GM12878 (cell line): ENCODE measurements around the gene ALCAM. TPM values are rescaled to one million over a fixed set of nuclear protein-coding genes. Genes with fewer than 3 reads are reported as not detected.

Source experiments
- CHD2 ChIP-seq: IDR thresholded peaks from 2 replicates; pipeline ENCODE4 v1.6.1; 2011; ENCODE audit warnings: low read depth, low read length, improper control_type of control experiment, borderline replicate concordance
- CREB1 ChIP-seq: IDR thresholded peaks from 2 replicates; pipeline ENCODE4 v1.6.1; 2012; ENCODE audit warnings: low read depth, mild to moderate bottlenecking, inconsistent platforms
- GATAD2B ChIP-seq: fragments of 450-650 bp; conservative IDR thresholded peaks from 2 replicates; pipeline ENCODE4 v1.6.1; 2017; ENCODE audit warnings: low read depth, mild to moderate bottlenecking, moderate library complexity
- IKZF1 ChIP-seq: fragments of 450-650 bp; conservative IDR thresholded peaks from 2 replicates; pipeline ENCODE4 v1.6.1; 2017; ENCODE audit warnings: antibody characterized with exemption, mild to moderate bottlenecking
- IRF4 ChIP-seq: IDR thresholded peaks from 2 replicates; pipeline ENCODE4 v1.6.1; 2011; ENCODE audit warnings: low read depth, low read length
- JUND ChIP-seq: IDR thresholded peaks from 2 replicates; pipeline ENCODE4 v1.6.1; 2012; ENCODE audit warnings: low read depth, mild to moderate bottlenecking, low read length, improper control_type of control experiment, moderate library complexity
- LARP7 ChIP-seq: fragments of 450-650 bp; IDR thresholded peaks from 2 replicates; pipeline ENCODE4 v1.6.1; 2017; ENCODE audit warnings: mild to moderate bottlenecking
- PAX5 ChIP-seq: IDR thresholded peaks from 2 replicates; pipeline ENCODE4 v1.6.1; 2011; ENCODE audit warnings: low read depth, low read length, borderline replicate concordance
- POU2F2 ChIP-seq: IDR thresholded peaks from 3 replicates; pipeline ENCODE4 v1.6.1; 2011; ENCODE audit warnings: low read depth, mild to moderate bottlenecking, low read length, borderline replicate concordance
- RB1 ChIP-seq: fragments of 450-650 bp; formaldehyde crosslinking; IDR thresholded peaks from 2 replicates; pipeline ENCODE4 v1.6.1; 2017; ENCODE audit warnings: mild to moderate bottlenecking, borderline replicate concordance
- SIN3A ChIP-seq: IDR thresholded peaks from 2 replicates; pipeline ENCODE4 v1.6.1; 2012; ENCODE audit warnings: low read depth, low read length, improper control_type of control experiment
- SP1 ChIP-seq: IDR thresholded peaks from one replicate; pipeline ENCODE4 v1.6.1; 2011; ENCODE audit warnings: low read depth, low read length
- TARDBP ChIP-seq: IDR thresholded peaks from 2 replicates; pipeline ENCODE4 v1.6.1; 2016; ENCODE audit warnings: borderline replicate concordance
- ZNF24 ChIP-seq: fragments of 450-650 bp; IDR thresholded peaks from 2 replicates; pipeline ENCODE4 v1.6.1; 2017; ENCODE audit warnings: antibody characterized with exemption, mild to moderate bottlenecking
- ZNF274 ChIP-seq: IDR thresholded peaks from one replicate; pipeline ENCODE4 v1.8.0; 2011; ENCODE audit not compliant: insufficient read length, insufficient read depth
- polyA plus RNA-seq, 11 experiments: library from polyadenylated mRNA; depleted of rRNA in 4 of 11; unstranded in 6 of 11; stranded (reverse) in 5 of 11; fragments of >200 nt; fragmentation: Nextera tagmentation in 4 of 11; fragmentation: Illumina TruSeq in 1 of 11; extraction: Ambion mirVana in 4 of 11; extraction: Trizol in 1 of 11; gene quantifications; 1 replicate in 1 of 11; 2 replicates in 10 of 11; pipeline versions ENCODE4 v1.2.1 to v1.2.3, GENCODE V29; 2011 to 2016; ENCODE audit warnings: inconsistent platforms in 2 of 11, missing spikeins in 2 of 11, low read depth in 1 of 11
- total RNA-seq, 4 experiments: library from RNA; depleted of rRNA in 3 of 4; stranded (reverse); fragments of >200 nt in 3 of 4; fragmentation: Illumina TruSeq in 1 of 4; extraction: Trizol in 1 of 4; gene quantifications; 2 replicates each; pipeline versions ENCODE4 v1.2.1 to v1.2.3, GENCODE V29; 2013 to 2021
- TF ChIP-seq, protein P1 (sequence below): fragments of 450-650 bp; IDR thresholded peaks from 2 replicates; pipeline ENCODE4 v1.6.1; 2016; ENCODE audit warnings: mild to moderate bottlenecking, moderate library complexity, borderline replicate concordance
- TF ChIP-seq, protein P2 (sequence below): IDR thresholded peaks from 2 replicates; pipeline ENCODE4 v1.6.1; 2011; ENCODE audit warnings: low read depth, mild to moderate bottlenecking, low read length, moderate library complexity, borderline replicate concordance; ENCODE audit errors: extremely low read depth
- TF ChIP-seq, protein P3 (sequence below): fragments of 450-650 bp; IDR thresholded peaks from 2 replicates; pipeline ENCODE4 v1.6.1; 2017; ENCODE audit warnings: low read depth, mild to moderate bottlenecking, moderate library complexity
- TF ChIP-seq, protein P4 (sequence below): fragments of 450-650 bp; IDR thresholded peaks from 2 replicates; pipeline ENCODE4 v1.6.1; 2016; ENCODE audit warnings: mild to moderate bottlenecking

Gene ALCAM
- total and polyA plus RNA-seq, 10 of the 15 experiments (the other 5 are each of a cell fraction or from before 2014, with no cell fraction given), result 12.2 to 54.2 (median 32.6) TPM

DNA sequence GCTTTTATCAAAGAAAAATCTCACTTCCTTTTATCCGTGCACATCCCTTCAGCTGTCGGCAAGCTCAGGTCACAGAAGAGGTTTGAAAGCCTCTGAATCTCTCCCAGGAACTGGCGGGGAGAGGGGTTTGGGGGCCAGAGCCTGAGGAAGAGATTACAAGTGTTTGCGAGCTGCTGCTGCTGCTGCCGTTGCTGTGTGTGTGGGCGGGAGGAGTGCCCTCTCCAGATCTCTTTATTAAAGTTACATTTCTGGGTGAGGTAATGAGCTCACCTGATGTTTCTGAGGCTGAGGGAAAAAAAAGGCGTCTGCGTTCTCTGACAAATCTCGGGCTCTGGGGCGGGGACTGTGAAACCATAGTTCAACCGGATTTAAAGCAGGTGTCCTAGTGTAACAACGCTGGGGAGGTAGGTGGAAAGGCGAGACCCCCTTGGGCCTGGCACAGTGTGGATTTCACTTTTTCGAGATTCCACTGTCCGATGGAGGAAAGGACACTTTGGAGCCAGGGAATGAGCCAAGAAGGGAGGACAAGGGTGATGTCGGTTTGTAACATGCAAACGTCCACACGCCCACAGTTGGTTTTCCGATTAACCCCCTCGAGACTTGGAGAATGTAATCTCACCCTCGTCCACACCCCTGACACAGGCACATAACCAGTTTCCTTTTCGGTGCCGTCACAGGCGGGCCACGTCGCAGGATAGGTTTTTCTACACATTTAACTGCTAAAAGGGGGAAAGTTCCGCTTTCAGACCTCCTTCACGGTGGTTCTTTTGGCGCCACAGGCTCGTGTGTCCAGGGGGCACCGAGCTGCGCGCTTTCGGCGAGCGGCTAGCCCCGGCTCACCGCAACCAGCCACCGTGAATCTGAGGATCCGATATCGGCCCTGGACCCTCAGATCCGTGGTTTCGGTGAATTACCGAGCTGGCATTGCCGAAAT, 2.1 kb downstream of the ALCAM start (continued):
- TF ChIP-seq, protein P1, sequence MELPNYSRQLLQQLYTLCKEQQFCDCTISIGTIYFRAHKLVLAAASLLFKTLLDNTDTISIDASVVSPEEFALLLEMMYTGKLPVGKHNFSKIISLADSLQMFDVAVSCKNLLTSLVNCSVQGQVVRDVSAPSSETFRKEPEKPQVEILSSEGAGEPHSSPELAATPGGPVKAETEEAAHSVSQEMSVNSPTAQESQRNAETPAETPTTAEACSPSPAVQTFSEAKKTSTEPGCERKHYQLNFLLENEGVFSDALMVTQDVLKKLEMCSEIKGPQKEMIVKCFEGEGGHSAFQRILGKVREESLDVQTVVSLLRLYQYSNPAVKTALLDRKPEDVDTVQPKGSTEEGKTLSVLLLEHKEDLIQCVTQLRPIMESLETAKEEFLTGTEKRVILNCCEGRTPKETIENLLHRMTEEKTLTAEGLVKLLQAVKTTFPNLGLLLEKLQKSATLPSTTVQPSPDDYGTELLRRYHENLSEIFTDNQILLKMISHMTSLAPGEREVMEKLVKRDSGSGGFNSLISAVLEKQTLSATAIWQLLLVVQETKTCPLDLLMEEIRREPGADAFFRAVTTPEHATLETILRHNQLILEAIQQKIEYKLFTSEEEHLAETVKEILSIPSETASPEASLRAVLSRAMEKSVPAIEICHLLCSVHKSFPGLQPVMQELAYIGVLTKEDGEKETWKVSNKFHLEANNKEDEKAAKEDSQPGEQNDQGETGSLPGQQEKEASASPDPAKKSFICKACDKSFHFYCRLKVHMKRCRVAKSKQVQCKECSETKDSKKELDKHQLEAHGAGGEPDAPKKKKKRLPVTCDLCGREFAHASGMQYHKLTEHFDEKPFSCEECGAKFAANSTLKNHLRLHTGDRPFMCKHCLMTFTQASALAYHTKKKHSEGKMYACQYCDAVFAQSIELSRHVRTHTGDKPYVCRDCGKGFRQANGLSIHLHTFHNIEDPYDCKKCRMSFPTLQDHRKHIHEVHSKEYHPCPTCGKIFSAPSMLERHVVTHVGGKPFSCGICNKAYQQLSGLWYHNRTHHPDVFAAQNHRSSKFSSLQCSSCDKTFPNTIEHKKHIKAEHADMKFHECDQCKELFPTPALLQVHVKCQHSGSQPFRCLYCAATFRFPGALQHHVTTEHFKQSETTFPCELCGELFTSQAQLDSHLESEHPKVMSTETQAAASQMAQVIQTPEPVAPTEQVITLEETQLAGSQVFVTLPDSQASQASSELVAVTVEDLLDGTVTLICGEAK, result peak; percentile 43; the same call in 1 of the 2 replicates
- TF ChIP-seq RB1 (no peak), LARP7 (no peak; the same call in 1 of the 2 replicates), CREB1 (peak; percentile 67), PAX5 (peak; percentile 12; the same call in 1 of the 2 replicates), IRF4 (no peak), SIN3A (no peak), JUND (no peak), CHD2 (peak; percentile 49; the same call in 1 of the 2 replicates), POU2F2 (peak; percentile 53), TARDBP (no peak), IKZF1 (peak; percentile 91), ZNF274 (no peak), ZNF24 (no peak), SP1 (peak; percentile 45), GATAD2B (0 out of 2 replicates have a peak, but pooled peaks have one; percentile 69)
- TF ChIP-seq, protein P2, sequence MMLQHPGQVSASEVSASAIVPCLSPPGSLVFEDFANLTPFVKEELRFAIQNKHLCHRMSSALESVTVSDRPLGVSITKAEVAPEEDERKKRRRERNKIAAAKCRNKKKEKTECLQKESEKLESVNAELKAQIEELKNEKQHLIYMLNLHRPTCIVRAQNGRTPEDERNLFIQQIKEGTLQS, result no peak
- TF ChIP-seq, protein P3, sequence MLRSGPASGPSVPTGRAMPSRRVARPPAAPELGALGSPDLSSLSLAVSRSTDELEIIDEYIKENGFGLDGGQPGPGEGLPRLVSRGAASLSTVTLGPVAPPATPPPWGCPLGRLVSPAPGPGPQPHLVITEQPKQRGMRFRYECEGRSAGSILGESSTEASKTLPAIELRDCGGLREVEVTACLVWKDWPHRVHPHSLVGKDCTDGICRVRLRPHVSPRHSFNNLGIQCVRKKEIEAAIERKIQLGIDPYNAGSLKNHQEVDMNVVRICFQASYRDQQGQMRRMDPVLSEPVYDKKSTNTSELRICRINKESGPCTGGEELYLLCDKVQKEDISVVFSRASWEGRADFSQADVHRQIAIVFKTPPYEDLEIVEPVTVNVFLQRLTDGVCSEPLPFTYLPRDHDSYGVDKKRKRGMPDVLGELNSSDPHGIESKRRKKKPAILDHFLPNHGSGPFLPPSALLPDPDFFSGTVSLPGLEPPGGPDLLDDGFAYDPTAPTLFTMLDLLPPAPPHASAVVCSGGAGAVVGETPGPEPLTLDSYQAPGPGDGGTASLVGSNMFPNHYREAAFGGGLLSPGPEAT, result no peak
- TF ChIP-seq, protein P4, sequence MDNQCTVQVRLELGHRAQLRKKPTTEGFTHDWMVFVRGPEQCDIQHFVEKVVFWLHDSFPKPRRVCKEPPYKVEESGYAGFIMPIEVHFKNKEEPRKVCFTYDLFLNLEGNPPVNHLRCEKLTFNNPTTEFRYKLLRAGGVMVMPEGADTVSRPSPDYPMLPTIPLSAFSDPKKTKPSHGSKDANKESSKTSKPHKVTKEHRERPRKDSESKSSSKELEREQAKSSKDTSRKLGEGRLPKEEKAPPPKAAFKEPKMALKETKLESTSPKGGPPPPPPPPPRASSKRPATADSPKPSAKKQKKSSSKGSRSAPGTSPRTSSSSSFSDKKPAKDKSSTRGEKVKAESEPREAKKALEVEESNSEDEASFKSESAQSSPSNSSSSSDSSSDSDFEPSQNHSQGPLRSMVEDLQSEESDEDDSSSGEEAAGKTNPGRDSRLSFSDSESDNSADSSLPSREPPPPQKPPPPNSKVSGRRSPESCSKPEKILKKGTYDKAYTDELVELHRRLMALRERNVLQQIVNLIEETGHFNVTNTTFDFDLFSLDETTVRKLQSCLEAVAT, result peak; percentile 54; the same call in 1 of the 2 replicates
